Measurements from ENCODE around the gene NFATC3.

Gene NFATC3

DNA sequence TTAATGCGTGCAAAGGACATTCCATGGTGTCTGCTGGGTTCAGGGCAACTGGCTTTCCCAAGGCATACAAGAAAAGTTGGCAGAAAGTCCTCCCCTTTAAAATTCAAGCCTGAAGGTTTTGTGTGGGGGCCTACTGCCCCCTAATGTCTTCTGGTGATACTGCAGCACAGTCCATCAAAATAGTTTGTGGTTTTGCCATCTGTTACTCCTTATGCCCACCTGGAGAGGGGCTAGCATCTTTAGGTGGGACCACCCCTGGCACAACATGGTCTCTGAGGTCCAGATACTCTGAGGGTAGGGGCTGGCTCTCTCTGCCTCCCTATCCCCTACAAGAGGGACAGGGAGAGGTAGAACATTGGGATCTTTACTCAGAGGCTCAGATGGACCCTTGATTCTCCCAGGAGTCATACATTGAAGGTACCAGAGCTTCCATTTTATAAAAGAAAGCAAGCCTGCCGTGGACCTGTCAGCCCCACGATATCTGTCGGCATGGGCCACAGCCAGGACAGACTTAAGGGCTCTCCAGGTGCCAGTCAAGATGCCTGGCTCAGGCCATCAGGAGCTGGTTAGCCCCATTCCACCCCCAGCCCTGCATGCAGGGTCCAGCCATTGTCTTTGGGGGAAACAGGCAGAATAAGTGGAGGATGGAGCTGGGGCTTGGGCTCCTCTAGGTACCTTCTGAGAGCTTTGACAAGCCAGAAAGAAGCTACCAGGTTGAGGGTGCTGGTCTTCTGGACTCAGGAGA, 144.4 kb downstream of the NFATC3 start:
- DNase-seq (ENCODE audit: low read depth in 1 of 2, low spot score in 1 of 2), result no peak

DNA sequence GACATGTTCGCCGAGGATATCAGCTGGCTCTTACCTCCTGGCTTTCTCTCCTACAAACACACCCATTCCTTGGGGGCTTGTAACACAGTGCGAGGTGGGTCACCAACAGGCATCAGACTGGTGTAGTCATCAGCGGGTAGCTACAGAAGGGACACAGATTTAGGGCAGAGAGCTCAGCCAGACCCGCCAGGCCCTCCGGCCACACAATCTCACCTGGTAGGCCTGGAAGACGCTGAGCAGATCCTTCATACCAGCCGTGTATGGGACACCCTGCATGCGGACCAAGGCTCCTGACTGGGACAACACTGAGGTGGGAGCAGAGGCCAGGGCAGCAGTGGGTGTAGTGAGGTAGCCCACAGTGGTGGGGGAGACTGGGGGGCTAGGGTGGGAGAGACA, 145.0 kb downstream of the NFATC3 start:
- no peak for DNase-seq (ENCODE audit: low read depth in 1 of 2, low spot score in 1 of 2)

DNA sequence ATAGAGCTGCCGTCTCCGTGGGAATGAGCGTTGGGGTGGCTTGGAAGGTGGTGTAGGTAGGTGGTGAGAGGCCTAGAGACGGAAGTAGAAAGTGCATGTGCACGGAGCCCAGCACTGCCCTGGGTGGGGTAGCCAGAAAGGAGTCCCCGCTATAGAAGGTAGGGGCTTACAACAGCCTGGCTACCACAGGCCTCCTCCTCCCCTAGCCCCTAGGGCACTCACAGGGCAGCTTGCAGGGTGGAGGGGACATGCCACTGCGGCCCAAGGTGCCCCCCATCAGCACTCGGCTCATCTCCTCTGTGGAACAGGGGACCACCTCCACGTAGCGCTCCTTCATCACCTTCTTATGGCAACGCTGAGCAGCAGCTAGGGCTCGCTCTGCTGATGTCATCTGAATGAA, 145.8 kb downstream of the NFATC3 start:
- DNase-seq (ENCODE audit: low read depth in 1 of 2, low spot score in 1 of 2), result no peak

DNA sequence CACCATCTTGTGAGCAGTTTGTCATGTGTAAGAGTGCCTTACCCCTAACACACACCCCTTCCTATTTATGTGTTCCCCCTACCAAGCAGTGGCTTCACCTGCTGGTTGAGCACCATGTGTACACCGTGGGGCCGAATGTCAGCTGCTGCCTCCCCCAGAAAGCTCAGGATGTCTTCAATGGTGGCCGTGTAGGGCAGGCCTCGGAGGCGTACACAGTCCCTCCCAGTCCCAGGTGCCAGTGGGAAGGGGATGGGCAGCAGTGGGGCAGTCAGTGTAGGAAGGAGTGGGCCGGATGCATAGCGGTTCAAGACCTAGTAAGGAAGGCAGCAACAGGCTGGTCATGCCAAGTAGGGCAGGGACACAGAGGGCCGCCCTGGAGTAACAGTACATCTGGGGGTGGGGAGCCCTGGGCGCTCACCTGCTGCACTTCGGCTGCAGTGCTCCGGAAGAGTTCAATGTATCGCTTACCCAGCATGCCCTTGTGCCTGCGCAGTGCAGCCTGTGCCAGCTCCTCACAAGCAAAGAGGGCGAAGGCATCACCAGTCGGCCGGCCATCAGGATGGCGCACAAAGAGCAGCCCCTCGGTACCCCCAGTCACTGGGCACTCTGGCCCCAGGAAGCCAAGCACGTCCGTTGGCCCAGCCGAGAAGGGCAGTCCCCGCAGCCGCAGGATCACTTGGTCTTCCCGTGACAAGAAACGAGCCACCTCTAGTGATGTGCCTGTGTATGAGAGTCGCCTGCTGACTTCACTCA, 146.4 kb downstream of the NFATC3 start:
- DNase-seq (ENCODE audit: low read depth in 1 of 2, low spot score in 1 of 2), result no peak

DNA sequence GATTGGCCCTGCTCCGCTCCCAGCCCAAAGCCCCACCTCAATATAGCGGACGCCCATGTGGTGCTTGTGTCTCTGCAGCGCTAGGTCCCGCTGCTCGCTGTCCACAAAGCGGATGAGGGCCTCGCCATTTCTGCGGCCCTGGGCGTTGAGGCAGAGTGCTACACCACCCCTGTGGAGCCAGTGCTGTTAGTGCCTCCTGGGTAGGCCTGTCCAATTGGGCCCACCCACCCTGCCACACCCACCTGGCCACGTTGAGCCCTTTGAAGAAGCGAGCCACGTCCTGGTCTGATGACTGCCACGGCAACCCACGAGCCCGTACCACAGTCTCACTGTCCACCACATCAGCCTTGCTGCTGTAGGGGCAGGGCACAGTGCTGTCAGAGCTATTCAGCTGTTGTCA, 147.2 kb downstream of the NFATC3 start:
- no peak for DNase-seq (ENCODE audit: low read depth in 1 of 2, low spot score in 1 of 2)

DNA sequence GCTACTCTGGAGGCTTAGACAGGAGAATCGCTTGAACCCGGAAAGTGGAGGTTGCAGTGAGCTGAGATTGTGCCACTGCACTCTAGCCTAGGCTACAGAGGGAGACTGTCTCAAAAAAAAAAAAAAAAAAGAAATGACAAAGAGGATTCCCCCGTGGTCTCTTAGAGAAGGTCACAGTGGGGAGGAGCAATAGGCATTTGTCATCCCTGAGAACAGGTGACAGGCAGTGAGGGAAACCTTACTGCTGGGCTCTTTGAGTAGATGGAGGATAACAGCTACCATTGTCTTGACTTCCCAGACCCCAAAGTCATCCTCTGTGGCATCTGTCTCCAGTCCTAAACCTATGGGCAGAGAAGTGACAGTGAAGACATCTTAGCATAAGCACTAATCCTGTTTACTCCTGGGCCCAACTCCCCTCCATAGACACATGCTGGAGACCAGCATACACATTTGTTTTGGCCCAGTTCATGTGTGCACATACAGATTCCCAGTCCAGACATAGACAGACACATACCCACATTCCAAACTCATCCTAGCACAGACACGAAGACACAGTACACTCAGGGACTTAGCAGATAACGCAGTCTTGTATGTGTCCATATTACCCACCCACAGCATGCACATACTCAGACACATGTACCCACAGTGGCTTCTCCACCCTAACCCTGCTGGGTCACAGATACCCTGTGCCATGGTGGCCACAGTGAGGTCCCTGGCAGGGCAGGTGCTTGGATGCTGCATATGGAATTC, 148.1 kb downstream of the NFATC3 start:
- no peak for DNase-seq (ENCODE audit: low read depth in 1 of 2, low spot score in 1 of 2)

DNA sequence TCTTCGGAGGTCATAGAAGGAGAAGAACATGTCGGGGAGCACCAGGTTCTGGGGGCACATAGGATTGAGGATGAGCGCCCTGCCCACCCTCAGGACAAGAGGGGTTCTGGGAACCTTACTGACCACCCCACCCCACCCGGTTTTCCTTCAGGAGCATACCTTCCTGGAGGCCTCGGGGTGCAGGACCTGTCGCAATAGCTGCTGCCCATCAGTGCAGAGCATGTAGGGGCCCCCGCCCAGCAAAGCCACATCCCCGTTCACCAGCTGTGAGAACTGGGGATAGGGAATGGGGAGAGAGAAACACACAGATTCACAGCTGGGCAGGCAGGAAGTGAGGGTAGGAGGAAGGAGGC, 148.6 kb downstream of the NFATC3 start:
- no peak for DNase-seq (ENCODE audit: low read depth in 1 of 2, low spot score in 1 of 2)

DNA sequence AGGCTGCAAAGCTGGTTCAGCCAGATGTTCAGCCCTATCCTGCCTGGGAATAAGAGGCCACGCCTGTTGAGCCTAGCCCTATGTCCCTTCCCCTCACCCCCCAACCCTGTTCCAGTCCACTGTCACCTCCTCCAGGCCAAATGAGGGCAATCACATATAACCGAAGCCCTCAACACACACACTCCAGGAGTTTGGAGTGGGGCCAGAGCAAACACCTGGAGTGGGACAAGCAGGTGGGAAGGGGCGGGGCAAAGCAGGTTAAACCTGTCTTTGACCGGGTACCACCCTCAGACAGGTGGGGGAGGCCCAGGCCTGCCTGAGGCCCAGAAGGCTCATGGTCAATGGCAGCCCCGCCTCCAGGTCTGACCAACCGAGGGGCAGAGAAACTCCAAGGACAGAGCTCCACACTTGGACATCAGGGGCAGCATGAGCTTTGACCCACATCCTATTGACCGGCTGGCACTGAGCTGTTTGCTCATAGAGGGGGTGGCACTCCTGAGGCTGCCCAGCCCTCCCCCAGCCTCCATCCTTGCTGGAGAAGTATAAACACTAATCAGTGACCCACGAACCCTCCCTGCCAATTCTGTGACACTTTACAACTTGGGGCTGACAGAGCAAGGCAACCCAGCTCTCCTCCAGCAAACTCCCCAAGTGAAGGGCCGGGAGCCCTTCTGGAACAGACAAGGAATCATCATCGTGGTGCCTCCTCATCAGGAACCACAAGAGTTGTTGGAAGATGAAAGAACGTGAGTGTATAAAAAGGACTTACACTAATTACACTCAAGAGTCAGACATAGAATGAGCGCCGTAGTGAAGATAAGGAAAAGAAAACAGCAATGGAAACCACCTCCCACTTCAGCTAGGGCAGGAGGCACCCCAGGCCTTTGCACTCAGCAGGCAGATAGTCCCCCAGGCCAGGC, 149.3 kb downstream of the NFATC3 start:
- no peak for DNase-seq (ENCODE audit: low read depth in 1 of 2, low spot score in 1 of 2)

DNA sequence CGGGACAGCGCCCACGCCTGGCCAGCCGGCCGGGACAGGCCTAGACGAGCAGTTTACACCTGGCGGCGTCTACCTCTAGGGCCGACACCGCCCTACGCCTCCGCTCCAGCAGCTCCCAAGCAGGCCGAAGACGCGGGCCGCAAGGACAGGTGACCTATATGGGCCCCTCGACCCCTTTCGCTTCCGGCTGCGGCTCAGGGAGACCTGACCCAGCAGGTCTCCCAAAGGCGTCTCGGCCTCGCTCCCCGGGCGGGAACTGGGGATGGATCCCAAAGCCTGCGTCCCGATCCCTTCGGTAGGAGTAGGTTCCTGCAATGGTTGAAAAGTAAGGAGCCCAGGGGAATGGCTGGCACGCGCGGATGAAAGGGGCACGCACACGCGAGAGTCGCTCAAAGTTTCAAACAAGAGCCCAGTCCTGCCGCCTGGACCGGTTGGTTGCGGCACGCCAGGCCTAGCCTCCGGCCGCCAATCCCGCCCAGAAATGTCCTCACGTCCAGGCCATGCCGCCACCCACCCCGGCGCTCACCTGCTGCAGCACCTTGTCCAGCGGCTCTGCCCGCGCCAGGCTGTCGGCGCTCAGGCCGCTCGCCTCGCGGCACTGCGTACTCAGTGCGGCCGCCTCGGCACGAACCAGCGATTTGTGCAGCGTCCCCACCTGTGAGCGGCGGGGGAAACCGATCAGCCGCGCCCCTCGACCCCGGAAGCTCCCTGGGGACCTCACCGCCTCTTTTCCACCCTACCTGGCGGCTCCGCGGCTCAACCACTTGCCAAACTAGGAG, 150.1 kb downstream of the NFATC3 start:
- DNase-seq (ENCODE audit: low read depth in 1 of 2, low spot score in 1 of 2), result no peak

DNA sequence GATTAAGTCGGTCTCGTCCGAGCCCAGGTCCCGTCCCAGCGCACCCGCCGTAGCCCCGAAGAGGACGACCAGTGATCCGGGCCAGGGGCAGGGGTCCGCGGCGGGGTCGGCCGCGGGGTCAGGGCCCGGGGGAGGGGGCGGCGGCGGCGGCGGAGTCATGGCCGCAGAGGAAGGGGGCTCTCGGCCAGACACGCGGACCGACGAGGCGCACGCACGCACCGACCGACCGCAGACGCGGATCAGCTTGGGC, 150.6 kb downstream of the NFATC3 start, which contains the start of gene ESRP2:
TSS of gene ESRP2 (minus strand) at position 241 of the 250 bp plus-strand sequence. CDS start at position 159, 82 bp downstream.
- DNase-seq (ENCODE audit: low read depth in 1 of 2, low spot score in 1 of 2), result no peak

DNA sequence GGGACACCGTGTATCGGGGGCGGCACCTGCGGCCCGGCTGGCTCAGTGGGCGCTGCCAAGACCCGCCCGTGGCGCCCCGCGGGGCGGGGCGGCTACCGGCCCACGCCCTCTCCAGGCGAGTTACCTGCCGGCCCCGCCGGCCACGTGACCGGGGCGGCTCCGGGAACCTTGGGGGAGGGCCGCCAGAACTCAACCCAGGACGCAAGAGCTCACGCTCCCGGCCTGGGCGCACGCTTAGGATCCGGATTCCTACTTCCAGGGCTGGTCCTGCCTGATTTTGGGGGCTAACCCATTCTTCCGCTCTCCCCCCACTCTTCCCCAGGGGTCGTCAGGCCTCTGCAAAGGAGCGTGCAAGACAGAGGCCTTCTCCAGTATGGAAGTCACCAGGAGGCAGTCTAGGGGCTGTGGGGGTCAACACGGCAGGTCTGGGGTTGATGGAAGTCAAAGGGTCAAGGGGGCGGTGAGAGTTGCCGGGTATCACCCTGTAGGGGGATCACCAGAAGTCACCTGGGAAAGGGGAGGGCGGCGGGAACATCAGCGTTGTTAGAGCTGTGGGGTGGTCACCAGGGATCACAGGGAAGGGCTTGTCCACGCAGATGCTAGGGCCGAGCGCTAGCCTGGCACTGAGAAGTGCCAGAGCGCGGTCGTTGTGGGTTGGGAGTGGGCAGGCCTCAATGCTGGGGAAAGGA, 151.1 kb downstream of the NFATC3 start:
- peak in 1 of 2 donors; percentile 36 for DNase-seq (ENCODE audit: low read depth in 1 of 2, low spot score in 1 of 2)

DNA sequence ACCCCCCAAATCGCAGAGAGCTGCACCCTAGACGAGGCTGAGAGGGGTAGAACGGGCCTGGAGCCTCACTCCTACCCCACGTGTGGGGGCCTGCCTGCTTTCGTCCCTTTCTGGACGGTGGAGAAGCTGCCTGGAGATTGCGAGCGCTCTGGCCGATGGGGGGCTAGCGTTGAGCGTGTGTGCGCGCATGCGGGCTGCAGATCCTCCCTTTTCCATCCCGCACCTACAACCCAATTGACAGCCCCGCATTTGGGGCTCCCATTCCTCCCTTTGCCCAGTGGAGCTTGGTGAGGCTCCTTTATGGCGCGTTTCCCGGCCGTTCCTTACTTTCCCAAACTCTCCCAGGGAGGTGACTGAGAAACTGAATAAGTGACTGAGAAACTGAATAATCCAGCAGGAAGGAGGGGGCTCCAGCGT, 151.7 kb downstream of the NFATC3 start:
- DNase-seq (ENCODE audit: low read depth in 1 of 2, low spot score in 1 of 2), result no peak

DNA sequence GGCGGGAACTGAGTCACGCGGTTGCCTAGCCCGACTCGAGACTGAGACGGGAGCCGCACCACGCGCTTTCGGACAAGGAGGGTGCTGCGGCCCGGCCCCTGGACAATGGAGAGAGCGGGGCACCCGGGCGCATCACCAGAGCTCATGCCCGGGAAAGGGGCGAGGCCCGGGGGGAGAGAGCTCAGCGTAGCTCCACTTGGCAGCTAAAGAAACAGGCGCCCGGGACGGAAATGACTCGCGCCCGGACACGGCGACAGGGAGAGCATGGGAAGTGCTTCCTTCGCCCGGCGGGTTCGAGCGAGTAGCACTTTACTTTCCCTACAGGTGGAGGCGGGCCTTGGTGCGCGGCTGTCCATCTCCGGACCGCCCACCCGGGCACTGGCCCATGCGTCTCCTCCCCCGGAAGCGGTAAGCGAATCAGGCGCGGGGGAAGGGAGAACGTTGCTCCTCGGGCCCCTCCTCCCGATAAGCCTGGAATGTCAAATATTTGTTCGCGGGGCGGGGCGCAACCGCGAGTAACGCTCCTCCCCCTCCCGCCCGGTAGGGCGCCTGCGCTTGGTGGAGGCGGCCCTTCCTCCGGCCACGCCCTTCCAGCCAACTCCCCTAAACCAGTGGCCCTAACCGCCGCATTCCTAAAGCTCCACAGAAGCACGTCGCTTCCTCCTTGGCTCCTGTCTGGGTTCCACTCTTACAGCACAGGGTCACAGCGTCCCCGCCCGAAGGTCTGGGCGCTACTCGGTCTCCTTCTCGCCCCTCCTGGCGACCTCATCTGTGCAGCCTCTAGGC, 152.3 kb downstream of the NFATC3 start:
- DNase-seq (ENCODE audit: low read depth in 1 of 2, low spot score in 1 of 2), result peak; percentile 78 to 82

DNA sequence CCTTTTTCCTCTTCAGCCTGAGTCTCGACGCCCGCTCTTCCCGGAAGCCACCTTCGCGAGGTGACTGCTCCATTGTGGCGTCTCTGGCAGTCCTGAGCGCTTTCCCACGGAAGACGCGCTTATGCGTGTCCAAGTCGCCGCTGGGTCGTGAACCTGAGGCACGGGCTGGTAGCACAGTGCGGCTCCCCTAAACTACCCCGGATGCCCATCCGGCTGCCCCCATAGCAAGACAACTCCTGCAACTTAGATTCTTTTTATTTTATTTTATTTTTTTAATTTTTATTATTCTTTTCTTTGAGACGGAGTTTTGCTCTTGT, 152.8 kb downstream of the NFATC3 start:
- DNase-seq (ENCODE audit: low read depth in 1 of 2, low spot score in 1 of 2), result no peak

DNA sequence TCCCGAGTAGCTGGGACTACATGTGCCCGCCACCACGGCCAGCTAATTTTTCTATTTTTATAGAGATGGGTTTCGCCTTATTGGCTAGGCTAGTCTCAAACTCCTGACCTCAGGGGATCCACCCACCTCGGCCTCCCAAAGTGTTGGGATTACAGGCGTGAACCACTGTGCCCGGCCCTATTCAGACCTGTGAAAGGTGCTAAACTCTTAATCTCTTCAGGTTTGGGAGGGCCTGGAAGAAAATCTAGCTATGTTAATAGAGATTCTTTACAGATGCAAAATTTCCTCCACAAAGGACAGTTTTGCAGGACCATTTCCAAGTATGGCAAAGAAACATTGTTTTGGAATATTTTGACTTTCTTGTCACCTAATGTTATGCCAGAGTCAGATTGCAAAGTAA, 156.9 kb downstream of the NFATC3 start:
- DNase-seq (ENCODE audit: low read depth in 1 of 2, low spot score in 1 of 2), result no peak

DNA sequence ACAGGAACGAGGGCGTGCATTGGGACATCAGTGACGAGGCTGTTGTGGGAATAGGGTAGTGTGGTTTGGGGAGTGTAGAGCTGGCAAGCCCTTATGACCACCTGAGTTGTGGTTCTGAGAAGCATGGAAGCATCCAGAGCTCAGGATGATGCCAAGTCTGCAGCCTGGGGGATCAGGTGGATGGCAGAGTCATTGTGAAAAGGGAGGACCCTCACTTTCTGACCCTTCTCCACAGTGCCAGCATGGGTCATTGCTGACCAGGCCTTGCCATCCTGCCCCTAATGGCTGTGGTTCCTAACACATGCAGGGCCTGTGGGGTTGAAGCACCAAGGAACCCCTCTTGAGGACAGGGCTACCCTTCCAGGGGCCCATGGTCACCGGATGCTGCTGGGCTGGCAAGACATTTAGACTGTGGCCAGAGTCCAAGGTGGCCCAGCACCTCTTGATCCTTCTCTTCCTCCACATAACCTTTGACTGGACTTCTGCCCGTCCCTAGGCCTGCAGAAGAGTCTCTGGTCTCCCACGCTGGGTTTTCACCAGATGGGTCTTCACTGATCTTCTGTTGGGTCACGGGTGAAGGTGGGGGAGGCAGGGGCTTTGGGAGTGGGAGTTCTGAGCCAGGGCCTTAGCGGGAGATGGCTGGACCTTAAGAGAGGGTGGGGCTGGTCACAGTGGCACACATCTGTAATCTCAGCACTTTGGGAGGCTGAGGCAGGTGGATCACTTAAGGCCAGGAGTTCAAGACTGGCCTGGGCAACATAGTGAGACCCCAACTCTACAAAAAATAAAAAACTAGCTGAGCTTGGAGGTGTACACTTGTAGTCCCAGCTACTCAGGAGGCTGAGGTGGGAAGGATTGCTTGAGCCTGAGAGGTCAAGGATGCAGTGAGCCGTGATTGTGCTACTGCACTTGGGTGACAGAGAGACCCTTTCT, 158.0 kb downstream of the NFATC3 start:
- DNase-seq (ENCODE audit: low read depth in 1 of 2, low spot score in 1 of 2), result no peak

DNA sequence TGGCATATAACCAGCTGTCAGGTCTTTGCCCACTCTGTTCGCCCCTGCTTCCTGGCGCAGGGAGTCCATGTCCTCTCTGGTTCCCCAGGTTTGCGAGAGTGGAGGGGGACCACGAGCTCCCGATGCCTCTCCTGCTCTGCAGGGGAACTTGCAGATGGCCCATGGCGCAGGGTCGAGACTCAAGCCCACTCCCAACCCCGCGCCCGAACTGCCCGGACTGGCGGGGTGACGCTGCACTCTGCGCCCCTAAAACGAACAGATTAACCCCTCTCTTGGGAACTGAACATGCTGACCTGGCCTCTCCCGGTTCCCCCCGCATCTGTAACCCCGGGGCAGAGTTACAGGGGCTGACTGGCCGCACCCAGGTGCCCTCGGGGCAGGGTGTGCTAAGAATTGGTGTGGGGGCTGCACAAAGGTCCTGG, 159.3 kb downstream of the NFATC3 start:
- no peak for DNase-seq (ENCODE audit: low read depth in 1 of 2, low spot score in 1 of 2)
